NCI-H345 treated with DMSO at 0.1 percent for 48 hours (cell line): ENCODE results near the gene ITGB5.

Source experiments
- DNase-seq: peaks from one replicate; lab custom pipeline; 2025; ENCODE audit not compliant: unreplicated experiment; lab: John Stamatoyannopoulos, UW

Gene ITGB5

DNA sequence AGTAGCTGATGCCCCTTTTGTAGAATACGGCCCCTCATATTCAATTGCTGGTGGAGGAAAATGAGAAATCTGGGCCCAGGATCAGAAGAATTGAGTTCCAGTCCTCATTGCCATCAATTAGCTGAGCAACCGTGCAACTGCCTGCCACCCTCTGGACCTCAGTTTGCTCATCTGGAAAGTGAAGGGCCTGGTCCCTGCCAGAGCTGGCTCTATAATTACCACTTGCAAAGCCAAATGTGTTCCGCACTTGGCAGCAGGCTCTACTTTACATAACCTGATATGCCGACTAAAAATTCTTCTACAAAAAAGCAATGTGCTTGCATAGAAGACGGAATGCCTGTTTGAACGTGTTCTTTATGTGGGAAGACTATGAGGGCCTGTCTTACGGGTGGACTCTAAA lies 8.6 kb upstream of the ITGB5 start:
- DNase-seq = no peak

GRCh38 chr3:124893526-124893925 lies 6.4 kb upstream of the ITGB5 start:
- no peak for DNase-seq

- DNase-seq = no peak
Observed at GRCh38 chr3:124890573-124891190, 3.5 kb upstream of the ITGB5 start.

- DNase-seq = no peak
Observed at GRCh38 chr3:124888482-124889441, 1.6 kb upstream of the ITGB5 start.

GRCh38 chr3:124887932-124888298 lies 750 bp upstream of the ITGB5 start:
- no peak for DNase-seq

DNA sequence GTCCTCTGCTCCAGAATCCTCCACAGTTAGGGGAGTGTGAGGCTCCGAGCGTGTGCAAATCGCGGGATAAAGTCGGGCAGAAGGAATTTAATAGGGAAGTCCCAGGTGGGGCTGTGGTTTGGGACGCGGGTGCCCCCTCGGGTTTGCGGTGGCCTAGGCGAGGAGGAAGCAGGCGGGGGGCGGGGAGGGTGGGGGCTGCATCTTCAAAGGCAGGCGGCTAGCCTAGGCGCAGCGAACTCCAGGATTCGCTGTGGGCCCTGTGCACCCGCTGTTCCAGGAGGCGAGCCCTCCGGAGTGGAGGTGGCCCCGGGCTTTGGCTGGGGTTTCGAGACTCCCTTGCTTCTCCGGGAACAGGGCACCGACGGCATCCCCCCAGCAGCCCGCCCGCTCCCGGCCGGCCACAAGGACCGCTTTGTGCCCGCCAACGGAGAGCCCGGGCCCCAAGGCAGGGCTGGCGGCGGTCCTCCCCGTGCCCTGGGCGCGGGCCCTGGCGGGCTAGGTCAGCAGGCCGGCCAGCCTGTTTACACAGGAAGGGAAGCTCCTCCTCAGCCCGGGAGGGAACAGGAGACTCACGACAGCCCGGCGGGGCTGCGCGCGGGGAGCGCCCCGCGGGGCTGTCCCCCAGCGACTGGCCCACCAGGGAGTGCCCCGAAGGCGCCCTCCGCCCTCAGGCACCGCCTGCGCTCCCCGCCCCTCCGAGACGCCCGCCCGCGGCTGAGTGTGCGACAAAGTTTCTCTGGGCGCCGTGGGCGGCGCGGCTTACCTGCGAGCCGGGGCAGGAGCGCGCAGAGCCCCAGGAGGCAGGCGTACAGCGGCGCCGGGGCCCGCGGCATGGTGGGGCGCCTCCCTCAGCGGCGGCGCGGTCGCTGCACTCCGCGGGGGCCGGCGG lies 753 bp downstream of the ITGB5 start:
- DNase-seq = no peak

GRCh38 chr3:124885466-124886167 lies 1.5 kb downstream of the ITGB5 start:
- no peak for DNase-seq

DNA sequence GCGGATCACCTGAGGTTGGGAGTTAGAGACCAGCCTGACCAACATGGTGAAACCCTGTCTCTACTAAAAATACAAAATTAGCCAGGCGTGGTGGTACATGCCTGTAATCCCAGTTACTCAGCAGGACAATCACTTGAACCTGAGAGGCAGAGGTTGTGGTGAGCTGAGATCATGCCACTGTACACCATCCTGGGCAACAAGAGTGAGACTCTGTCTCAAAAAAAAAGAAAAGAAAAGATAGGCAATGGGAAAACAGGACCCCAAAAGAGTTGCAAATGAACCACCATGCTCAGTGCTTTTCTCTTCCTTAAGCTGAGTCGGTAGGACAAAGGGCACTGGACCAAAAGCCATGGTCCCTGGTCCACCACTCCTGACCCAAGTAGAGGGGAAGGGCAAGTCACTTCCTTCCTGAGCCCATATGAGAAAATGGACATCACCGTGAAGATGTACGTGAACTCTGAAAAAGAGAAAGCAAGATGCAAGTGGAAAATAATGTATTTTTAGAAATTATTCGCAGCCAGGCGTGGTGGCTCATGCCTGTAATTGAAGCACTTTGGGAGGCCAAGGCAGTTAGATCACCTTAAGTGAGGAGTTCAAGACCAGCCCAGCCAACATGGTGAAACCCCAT lies 2.6 kb downstream of the ITGB5 start:
- DNase-seq = no peak

- DNase-seq = no peak
Observed at GRCh38 chr3:124883766-124884473, 3.2 kb downstream of the ITGB5 start.

GRCh38 chr3:124882816-124883747 lies 4.1 kb downstream of the ITGB5 start:
- DNase-seq = no peak

GRCh38 chr3:124881976-124882697 lies 5.0 kb downstream of the ITGB5 start:
- no peak for DNase-seq

DNA sequence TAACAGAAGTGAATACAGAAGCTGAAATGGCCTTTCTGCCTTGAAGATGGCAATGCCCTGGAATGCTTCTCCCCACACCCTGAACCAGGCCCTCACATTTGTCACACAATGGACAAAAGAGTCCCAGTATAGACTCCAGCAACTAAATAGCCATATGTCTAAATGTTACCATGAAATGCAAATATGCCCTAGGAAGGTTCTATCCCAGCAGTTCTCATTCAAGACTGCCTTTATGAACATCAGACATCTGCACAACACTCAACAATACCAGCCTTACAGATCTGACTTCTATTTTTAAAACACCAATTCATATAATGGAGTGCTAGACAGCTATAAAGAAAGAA lies 7.9 kb downstream of the ITGB5 start:
- no peak for DNase-seq

GRCh38 chr3:124878561-124879336 lies 8.4 kb downstream of the ITGB5 start:
- no peak for DNase-seq

DNA sequence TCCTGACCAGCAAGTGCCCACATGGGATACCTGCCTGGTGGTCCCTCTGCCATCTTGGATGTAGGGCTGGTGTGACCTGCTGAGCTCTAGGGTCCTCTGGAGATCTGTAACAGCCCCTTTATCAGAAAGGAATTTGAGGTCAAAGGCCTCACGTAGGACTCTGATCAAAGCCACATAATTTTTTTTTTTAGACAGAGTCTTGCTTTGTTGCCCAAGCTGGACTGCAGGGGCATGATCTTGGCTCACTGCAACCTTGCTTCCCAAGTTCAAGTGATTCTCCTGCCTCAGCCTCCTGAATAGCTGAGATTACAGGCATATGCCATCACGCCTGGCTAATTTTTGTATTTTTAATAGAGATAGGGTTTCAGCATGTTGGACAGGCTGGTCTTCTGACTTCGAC lies 9.5 kb downstream of the ITGB5 start:
- no peak for DNase-seq

DNA sequence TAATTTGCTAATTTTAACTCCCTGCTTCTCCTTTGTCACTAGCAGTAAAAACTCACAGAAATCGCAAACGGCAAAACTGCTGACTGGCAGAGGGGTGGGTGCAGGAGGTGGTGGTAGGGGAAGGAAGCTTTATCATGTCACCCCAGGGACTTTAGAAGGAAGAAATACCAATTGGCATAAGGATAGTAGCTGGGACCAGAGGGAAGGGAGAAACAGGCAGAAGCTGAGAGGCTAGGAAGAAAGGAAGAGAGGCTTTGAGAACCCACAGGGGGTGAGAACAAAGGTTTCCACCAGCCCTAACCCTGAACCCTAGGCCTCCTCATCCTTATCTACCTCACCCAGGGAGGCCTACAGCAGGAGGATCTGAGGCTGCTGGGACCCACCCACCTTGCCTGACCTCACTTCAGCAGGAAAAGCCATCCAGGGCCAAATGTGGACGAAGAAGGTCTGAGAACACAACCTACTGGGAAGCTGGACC lies 10.7 kb downstream of the ITGB5 start:
- DNase-seq = no peak

DNA sequence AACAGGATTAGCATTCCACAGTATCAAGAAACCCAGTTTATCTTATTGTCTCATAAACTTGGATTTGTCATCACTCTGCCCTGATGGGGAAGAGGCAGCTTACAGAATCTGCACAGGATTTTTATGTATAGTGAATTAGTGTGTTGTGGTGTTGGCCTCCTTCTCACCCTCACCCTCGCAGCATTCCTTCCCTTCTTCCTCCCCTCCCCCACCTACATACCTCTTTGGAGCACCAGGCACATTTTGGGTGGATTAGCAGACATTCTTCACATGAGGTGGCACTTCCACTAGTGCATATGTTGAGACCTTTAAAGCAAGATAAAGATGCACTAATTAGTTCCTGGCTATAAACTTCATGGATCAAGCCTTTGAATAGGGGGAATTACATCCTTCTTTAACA lies 13.9 kb downstream of the ITGB5 start:
- DNase-seq = no peak

GRCh38 chr3:124867511-124867910 lies 19.7 kb downstream of the ITGB5 start:
- DNase-seq = no peak
